ENCODE results near the gene HMCN2.
A peak's percentile ranks its signal among the peaks of the same experiment; 100 is the strongest.

HMCN2 gene

GRCh38 chr9:130448771-130449603 lies 183.4 kb downstream of the HMCN2 start:
- TF ChIP-seq CEBPB (IDR thresholded peaks at IDR 0.05): no peak
- TF ChIP-seq, protein P1, sequence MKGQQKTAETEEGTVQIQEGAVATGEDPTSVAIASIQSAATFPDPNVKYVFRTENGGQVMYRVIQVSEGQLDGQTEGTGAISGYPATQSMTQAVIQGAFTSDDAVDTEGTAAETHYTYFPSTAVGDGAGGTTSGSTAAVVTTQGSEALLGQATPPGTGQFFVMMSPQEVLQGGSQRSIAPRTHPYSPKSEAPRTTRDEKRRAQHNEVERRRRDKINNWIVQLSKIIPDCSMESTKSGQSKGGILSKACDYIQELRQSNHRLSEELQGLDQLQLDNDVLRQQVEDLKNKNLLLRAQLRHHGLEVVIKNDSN (IDR thresholded peaks at IDR 0.05): no peak
- no peak for TF ChIP-seq NFIC (IDR thresholded peaks at IDR 0.05)
- no peak for TF ChIP-seq EP300 (IDR thresholded peaks at IDR 0.05; ENCODE audit: borderline replicate concordance)
- TF ChIP-seq EGR1 (IDR thresholded peaks at IDR 0.05): no peak
- TF ChIP-seq YY1 (IDR thresholded peaks at IDR 0.05; ENCODE audit: low read depth): no peak
- TF ChIP-seq ZBTB7A (IDR thresholded peaks at IDR 0.05; ENCODE audit: low read depth): no peak
- TF ChIP-seq CREB1 (IDR thresholded peaks at IDR 0.05; ENCODE audit: low read depth): no peak
- no peak for TF ChIP-seq TCF12 (IDR thresholded peaks at IDR 0.05; ENCODE audit: low read depth)
- TF ChIP-seq RAD21 (IDR thresholded peaks at IDR 0.05; ENCODE audit: low read depth): no peak
- TF ChIP-seq TEAD4 (IDR thresholded peaks at IDR 0.05): no peak
- no peak for TF ChIP-seq TAF1 (IDR thresholded peaks at IDR 0.05; ENCODE audit: low read depth)
- no peak for TF ChIP-seq REST (IDR thresholded peaks at IDR 0.05; ENCODE audit: low read depth)
- TF ChIP-seq MAX (IDR thresholded peaks at IDR 0.05): no peak
- no peak for TF ChIP-seq FOXM1 (IDR thresholded peaks at IDR 0.05; ENCODE audit: borderline replicate concordance, low read depth)

DNA sequence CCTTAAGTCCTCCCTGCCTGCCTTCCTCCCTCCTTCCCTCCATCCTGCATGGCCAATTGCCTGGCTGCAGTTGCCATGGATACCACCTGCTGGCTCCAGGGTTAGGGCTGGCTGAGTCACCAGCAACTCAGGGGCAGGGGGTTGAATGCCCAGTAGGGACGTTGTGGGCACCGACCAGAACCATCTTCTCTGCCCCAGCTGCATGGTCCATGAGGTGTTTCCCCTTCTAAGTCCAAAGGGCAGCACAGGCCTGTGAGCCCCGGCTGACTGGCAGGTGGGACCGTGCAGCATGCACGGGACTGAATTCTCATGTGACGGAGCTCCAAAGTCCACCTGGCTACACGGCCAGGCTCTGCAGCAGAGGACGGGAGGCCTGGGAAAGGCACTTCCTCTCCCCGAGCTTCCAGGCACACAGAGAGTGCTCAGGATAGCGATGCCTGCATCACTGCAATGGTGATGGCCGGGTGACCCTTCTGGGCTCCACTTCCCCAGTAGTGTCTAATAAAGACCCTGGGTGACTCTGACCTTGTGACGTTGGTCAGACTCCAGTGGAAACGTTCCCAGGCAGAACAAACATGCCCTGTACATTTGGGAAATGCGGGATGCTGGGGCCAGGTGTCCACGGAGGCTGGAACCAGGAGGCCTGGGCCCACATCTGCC lies 184.9 kb downstream of the HMCN2 start:
- TF ChIP-seq EP300 (IDR thresholded peaks at IDR 0.05; ENCODE audit: borderline replicate concordance): no peak
- TF ChIP-seq YY1 (IDR thresholded peaks at IDR 0.05; ENCODE audit: low read depth): no peak
- no peak for TF ChIP-seq FOXM1 (IDR thresholded peaks at IDR 0.05; ENCODE audit: borderline replicate concordance, low read depth)
- TF ChIP-seq TCF12 (IDR thresholded peaks at IDR 0.05; ENCODE audit: low read depth): no peak
- TF ChIP-seq RAD21 (IDR thresholded peaks at IDR 0.05; ENCODE audit: low read depth): no peak

GRCh38 chr9:130451004-130451390 lies 185.4 kb downstream of the HMCN2 start:
- no peak for TF ChIP-seq ZBTB7A (IDR thresholded peaks at IDR 0.05; ENCODE audit: low read depth)
- no peak for TF ChIP-seq FOXM1 (IDR thresholded peaks at IDR 0.05; ENCODE audit: borderline replicate concordance, low read depth)
- no peak for TF ChIP-seq EP300 (IDR thresholded peaks at IDR 0.05; ENCODE audit: borderline replicate concordance)
- no peak for TF ChIP-seq CREB1 (IDR thresholded peaks at IDR 0.05; ENCODE audit: low read depth)
- no peak for TF ChIP-seq EGR1 (IDR thresholded peaks at IDR 0.05)
- TF ChIP-seq RAD21 (IDR thresholded peaks at IDR 0.05; ENCODE audit: low read depth): no peak
- no peak for TF ChIP-seq NFIC (IDR thresholded peaks at IDR 0.05)
- TF ChIP-seq REST (IDR thresholded peaks at IDR 0.05; ENCODE audit: low read depth): no peak
- TF ChIP-seq TAF1 (IDR thresholded peaks at IDR 0.05; ENCODE audit: low read depth): no peak
- no peak for TF ChIP-seq TCF12 (IDR thresholded peaks at IDR 0.05; ENCODE audit: low read depth)
- TF ChIP-seq YY1 (IDR thresholded peaks at IDR 0.05; ENCODE audit: low read depth): no peak

DNA sequence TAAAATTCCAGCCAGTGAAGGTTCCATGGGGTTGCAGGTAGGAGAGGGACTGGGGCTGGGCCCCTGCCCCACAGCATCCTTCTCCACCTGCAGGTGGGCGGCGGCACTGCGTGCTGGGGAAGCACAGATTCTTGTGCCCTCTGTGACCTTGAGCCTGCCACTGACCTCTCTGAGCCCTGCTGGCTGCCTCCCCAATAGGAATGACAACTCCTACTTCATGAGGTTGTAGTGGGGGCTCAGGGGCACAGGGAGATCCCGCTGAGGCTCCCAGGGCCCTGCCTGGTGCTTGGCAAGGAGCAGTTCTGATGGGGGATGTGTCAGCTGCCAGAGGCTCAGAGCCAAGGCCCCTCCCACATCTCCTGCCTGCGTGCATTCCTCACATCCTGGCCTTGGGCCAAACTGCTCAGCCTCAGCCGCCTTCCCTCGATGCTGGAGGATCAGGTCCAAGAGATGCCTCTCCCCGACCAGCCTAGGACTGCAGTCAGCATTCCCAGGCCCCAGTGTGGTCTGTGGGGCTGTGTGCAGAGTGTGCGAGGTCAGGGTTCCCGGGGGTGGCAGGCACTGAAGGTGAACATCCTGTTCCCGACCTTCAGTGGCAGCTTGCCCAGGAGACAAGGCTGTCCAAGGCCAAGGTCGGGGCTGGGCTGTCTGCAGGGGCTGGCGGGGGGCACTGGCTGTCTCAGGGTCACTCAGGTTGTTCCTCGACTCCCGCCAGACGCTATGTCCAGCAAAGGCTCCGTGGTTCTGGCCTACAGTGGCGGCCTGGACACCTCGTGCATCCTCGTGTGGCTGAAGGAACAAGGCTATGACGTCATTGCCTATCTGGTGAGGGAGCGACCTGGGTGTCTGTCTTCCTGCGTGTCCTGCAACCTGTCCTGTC lies 186.2 kb downstream of the HMCN2 start:
- TF ChIP-seq, protein P1 (IDR thresholded peaks at IDR 0.05): no peak
- TF ChIP-seq ZBTB7A (IDR thresholded peaks at IDR 0.05; ENCODE audit: low read depth) (0 out of 2 replicates have a peak, but pooled peaks have one; percentile 71), CREB1 (IDR thresholded peaks at IDR 0.05; ENCODE audit: low read depth) (no peak), NFIC (IDR thresholded peaks at IDR 0.05) (peak; percentile 99), REST (IDR thresholded peaks at IDR 0.05; ENCODE audit: low read depth) (no peak), YY1 (IDR thresholded peaks at IDR 0.05; ENCODE audit: low read depth) (0 out of 2 replicates have a peak, but pooled peaks have one; percentile 36), TEAD4 (IDR thresholded peaks at IDR 0.05) (peak; percentile 90), FOXM1 (IDR thresholded peaks at IDR 0.05; ENCODE audit: borderline replicate concordance, low read depth) (peak; percentile 20; the same call in 1 of the 2 replicates), RAD21 (IDR thresholded peaks at IDR 0.05; ENCODE audit: low read depth) (peak; percentile 34; the same call in 1 of the 2 replicates), EP300 (IDR thresholded peaks at IDR 0.05; ENCODE audit: borderline replicate concordance) (peak; percentile 86; the same call in 1 of the 2 replicates), CEBPB (IDR thresholded peaks at IDR 0.05) (no peak), MAX (IDR thresholded peaks at IDR 0.05) (peak; percentile 70), TAF1 (IDR thresholded peaks at IDR 0.05; ENCODE audit: low read depth) (no peak), EGR1 (IDR thresholded peaks at IDR 0.05) (no peak), TCF12 (IDR thresholded peaks at IDR 0.05; ENCODE audit: low read depth) (peak; percentile 93)
